Measurements from ENCODE around the gene RUFY2.

Gene RUFY2

GRCh38 chr10:68346774-68347173, 60.3 kb downstream of the RUFY2 start:
- H3K27ac ChIP-seq: no peak overlapping the region
- no peak overlapping the region for H3K4me3 ChIP-seq (ENCODE audit: low read depth in 1 of 2, low read length in 1 of 2)
- H3K36me3 ChIP-seq: peaks cover 61% of the 10 kb centered on the region
- TF ChIP-seq, protein P1, sequence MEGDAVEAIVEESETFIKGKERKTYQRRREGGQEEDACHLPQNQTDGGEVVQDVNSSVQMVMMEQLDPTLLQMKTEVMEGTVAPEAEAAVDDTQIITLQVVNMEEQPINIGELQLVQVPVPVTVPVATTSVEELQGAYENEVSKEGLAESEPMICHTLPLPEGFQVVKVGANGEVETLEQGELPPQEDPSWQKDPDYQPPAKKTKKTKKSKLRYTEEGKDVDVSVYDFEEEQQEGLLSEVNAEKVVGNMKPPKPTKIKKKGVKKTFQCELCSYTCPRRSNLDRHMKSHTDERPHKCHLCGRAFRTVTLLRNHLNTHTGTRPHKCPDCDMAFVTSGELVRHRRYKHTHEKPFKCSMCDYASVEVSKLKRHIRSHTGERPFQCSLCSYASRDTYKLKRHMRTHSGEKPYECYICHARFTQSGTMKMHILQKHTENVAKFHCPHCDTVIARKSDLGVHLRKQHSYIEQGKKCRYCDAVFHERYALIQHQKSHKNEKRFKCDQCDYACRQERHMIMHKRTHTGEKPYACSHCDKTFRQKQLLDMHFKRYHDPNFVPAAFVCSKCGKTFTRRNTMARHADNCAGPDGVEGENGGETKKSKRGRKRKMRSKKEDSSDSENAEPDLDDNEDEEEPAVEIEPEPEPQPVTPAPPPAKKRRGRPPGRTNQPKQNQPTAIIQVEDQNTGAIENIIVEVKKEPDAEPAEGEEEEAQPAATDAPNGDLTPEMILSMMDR (IDR thresholded peaks at IDR 0.05): no peak
- H3K4me1 ChIP-seq (ENCODE audit: control insufficient read depth in 1 of 2, insufficient read depth in 1 of 2, low read depth in 1 of 2, low read length in 1 of 2): no peaks in the 10 kb centered on the region
- H3K27me3 ChIP-seq: no peaks in the 10 kb centered on the region
- no peaks in the 10 kb centered on the region for H3K9me3 ChIP-seq

DNA sequence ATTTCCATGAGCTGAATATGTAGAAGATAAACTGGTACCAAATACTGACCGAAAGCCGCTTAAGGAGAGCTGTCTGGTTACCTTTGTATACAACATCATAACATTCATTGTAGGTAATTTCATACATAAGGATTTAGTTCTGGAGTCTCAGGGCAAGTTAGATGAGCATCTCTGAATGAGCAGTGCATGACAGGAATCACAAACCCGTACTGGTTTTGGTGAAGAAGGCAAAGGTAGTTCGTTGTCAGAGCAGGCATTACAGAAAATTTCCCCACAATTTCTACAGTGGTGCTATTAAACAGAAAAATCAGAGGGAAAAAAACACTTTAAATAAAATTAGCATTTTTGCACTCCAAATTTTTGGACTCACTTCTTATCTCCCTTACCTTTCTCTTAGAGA, 61.5 kb downstream of the RUFY2 start:
- TF ChIP-seq, protein P1 (IDR thresholded peaks at IDR 0.05): no peak
- no peak overlapping the region for H3K4me3 ChIP-seq (ENCODE audit: low read depth in 1 of 2, low read length in 1 of 2)
- H3K9me3 ChIP-seq: no peaks in the 10 kb centered on the region
- no peaks in the 10 kb centered on the region for H3K27me3 ChIP-seq
- H3K4me1 ChIP-seq (ENCODE audit: control insufficient read depth in 1 of 2, insufficient read depth in 1 of 2, low read depth in 1 of 2, low read length in 1 of 2): no peaks in the 10 kb centered on the region
- H3K36me3 ChIP-seq: peaks cover 68% of the 10 kb centered on the region
- peak overlapping the region; percentile 11 for H3K27ac ChIP-seq

DNA sequence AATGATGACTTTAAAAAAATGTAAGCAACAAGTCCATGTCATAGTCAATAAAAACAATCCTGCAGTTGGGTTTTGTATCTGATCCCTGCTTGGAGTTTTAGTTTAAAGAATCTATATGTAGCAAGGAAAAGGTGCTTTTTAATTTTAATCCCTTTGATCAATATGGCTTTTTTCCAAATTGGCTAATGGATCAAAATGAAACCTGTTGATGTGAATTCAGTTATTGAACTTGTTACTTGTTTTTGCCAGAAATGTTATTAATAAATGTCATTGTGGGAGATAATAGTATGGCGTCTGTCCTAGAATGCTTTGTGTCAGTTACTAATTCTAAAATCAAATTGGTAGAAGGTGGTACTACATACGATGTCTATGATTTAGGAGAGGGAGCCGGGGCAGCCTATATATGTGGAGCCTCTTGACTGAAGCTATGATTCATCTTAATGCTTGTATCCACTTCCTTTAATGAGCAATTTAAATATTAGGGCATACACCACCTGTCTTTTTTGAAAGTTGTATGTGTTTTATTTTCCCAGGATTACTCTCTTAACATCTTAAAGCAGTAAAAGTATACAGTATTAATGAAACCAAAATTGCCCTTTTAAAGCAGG, 64.1 kb downstream of the RUFY2 start:
- Histone ChIP-seq H3K36me3 (peaks cover 90% of the 10 kb centered on the region), H3K4me1 (ENCODE audit: control insufficient read depth in 1 of 2, insufficient read depth in 1 of 2, low read depth in 1 of 2, low read length in 1 of 2) (no peaks in the 10 kb centered on the region), H3K4me3 (ENCODE audit: low read depth in 1 of 2, low read length in 1 of 2) (no peak overlapping the region), H3K27ac (peak overlapping the region; percentile 1), H3K9me3 (no peaks in the 10 kb centered on the region), H3K27me3 (no peaks in the 10 kb centered on the region)
- TF ChIP-seq, protein P1 (IDR thresholded peaks at IDR 0.05): no peak

DNA sequence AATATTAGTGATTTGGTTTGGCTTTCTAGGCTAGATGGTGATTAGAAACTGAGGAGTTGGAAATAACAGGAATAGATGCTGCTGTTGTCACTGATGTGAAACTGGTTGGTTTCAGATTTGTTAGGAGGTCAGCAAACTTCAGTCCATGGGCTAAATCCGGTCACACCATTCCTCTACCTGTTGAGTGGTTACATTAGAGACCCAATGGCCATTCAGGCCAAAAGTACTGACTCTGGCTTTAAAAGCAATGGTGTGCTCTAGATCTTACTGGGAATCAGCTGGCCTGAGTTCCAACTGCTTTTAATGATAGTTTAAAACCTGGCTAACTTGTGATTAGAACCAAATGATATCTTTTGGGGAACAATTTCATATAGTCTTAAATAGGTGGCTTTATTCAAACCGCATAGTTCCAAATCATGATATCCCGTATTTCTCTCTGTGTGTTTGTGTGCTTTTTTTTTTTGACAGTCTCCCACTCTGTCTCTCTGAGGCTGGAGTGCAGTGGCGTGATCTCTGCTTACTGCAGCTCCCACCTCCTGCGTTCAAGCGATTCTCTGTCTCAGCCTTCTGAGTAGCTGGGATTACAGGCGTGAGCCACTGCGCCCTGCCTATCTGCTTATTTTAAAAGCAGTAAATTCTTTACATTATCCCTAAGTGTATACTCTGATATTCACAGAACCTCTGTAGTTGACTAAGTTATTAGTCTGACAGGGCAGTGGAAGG, 66.6 kb downstream of the RUFY2 start:
- H3K27me3 ChIP-seq: no peaks in the 10 kb centered on the region
- peaks cover 20 to 24% of the 10 kb centered on the region in 2 experiments for H3K4me1 ChIP-seq (ENCODE audit: control insufficient read depth in 1 of 2, insufficient read depth in 1 of 2, low read depth in 1 of 2, low read length in 1 of 2)
- H3K4me3 ChIP-seq (ENCODE audit: low read depth in 1 of 2, low read length in 1 of 2): no peak overlapping the region
- peaks cover 74% of the 10 kb centered on the region for H3K36me3 ChIP-seq
- TF ChIP-seq, protein P1 (IDR thresholded peaks at IDR 0.05): no peak
- H3K27ac ChIP-seq: peak overlapping the region; percentile 13
- no peaks in the 10 kb centered on the region for H3K9me3 ChIP-seq

DNA sequence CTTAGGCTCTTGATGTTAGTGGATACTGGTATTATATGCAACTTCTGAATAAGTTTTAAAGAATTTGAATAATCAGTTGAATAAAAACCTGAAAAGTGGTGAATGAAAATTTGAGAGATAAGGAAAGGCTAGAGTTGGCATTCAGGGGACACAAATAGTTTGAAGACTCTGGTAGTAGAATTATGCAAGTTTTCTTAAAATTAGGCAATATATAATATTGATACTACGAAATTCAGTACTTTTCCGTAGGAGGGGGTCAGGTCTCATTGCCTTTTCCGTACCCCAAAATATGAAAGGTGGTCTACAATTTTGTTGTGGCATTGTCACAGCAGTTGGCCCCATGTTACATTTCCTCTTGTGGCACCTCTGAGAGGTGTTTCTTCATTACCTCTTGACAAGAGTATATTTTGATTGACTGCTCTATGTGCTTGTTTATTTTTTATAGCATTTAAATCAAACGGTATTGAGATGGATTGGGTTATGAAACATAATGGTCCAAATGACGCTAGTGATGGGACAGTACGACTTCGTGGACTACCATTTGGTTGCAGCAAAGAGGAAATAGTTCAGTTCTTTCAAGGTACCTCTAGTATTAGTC, 70.2 kb downstream of the RUFY2 start:
- TF ChIP-seq, protein P1 (IDR thresholded peaks at IDR 0.05): no peak
- Histone ChIP-seq H3K27me3 (no peaks in the 10 kb centered on the region), H3K4me3 (ENCODE audit: low read depth in 1 of 2, low read length in 1 of 2) (no peak overlapping the region), H3K36me3 (peaks cover 37% of the 10 kb centered on the region), H3K9me3 (no peaks in the 10 kb centered on the region), H3K4me1 (ENCODE audit: control insufficient read depth in 1 of 2, insufficient read depth in 1 of 2, low read depth in 1 of 2, low read length in 1 of 2) (peaks cover 38 to 50% of the 10 kb centered on the region in 2 experiments), H3K27ac (peak overlapping the region; percentile 57)
